Transverse colon (tissue), 4 donors: Measurements from ENCODE around the gene PGRMC1. TPM values are rescaled to one million over a fixed set of nuclear protein-coding genes. Genes with fewer than 3 reads are reported as not detected.

Experiments
- DNase-seq: peaks from one replicate; pipeline ENCODE4 v3.0.0-alpha.2; 2019
- H3K27ac ChIP-seq, 4 donors: fragments of 200-600 bp; sonication (generic); 2 replicates each; pipeline ENCODE4 v1.5.1; 2016 to 2018; ENCODE audit warnings: inconsistent platforms in 4 of 4
- H3K27me3 ChIP-seq: fragments of 200-600 bp; sonication (generic); 2 replicates; pipeline ENCODE4 v1.5.1; 2017; ENCODE audit warnings: inconsistent platforms
- H3K36me3 ChIP-seq, 4 donors: fragments of 200-600 bp; sonication (generic); 2 replicates each; pipeline ENCODE4 v1.5.1; 2017 to 2019; ENCODE audit warnings: inconsistent platforms in 4 of 4
- H3K4me1 ChIP-seq, 4 donors: fragments of 200-600 bp; sonication (generic); 2 replicates each; pipeline ENCODE4 v1.5.1; 2017 to 2020; ENCODE audit warnings: inconsistent platforms in 4 of 4
- H3K4me3 ChIP-seq, 4 donors: fragments of 200-600 bp; sonication (generic); 1 replicate in 1 of 4; 2 replicates in 3 of 4; pipeline versions ENCODE4 v1.5.1 to v1.6.1; 2017 to 2019; ENCODE audit warnings: inconsistent platforms in 4 of 4
- H3K9me3 ChIP-seq, 2 donors: fragments of 200-600 bp; sonication (generic); 2 replicates each; pipeline ENCODE4 v1.5.1; 2017 to 2019; ENCODE audit warnings: inconsistent platforms in 2 of 2
- EP300 ChIP-seq: sonication (generic); formaldehyde crosslinking; IDR thresholded peaks from one replicate; pipeline ENCODE4 v1.6.1; 2017; ENCODE audit warnings: antibody characterized with exemption, low read depth
- POLR2A ChIP-seq: fragments of 450-650 bp; IDR thresholded peaks from one replicate; pipeline ENCODE4 v1.6.1; 2016; ENCODE audit warnings: antibody characterized with exemption, mild to moderate bottlenecking, moderate library complexity
- POLR2AphosphoS5 ChIP-seq, 3 donors: sonication (generic); formaldehyde crosslinking; IDR thresholded peaks; one replicate each; pipeline ENCODE4 v1.6.1; 2016; ENCODE audit warnings: antibody characterized with exemption in 3 of 3
- WGBS, 2 donors: methylation state at CpG; one replicate each; pipeline ENCODE4 v1.1.5; 2018; ENCODE audit warnings: low coverage in 1 of 2; 5-methylcytosine and 5-hydroxymethylcytosine counted together
- in situ Hi-C, 4 donors: fragments of 200-750 bp; cut with MboI; loops; one replicate each; pipeline versions ENCODE4 v1.15.0 to v1.15.1; 2017; ENCODE audit warnings: low sequenced_read_pairs in 3 of 4, low pct_ligation_motif_present in 1 of 4, low pct_unique_long_range_greater_than_20kb in 1 of 4
- intact Hi-C: fragments of 100-400 bp; cut with DNase I; formaldehyde crosslinking; loops from one replicate; pipeline ENCODE4 v1.15.1; 2023; ENCODE audit warnings: low total_unique reads
- total RNA-seq, 4 donors: library from RNA; depleted of rRNA; stranded (reverse); fragments of >200 nt; gene quantifications; one replicate each; pipeline ENCODE4 v1.1.0, GENCODE V29; 2016
- TF ChIP-seq, protein P1 (sequence below), 5 experiments: fragments of 200-600 bp in 3 of 5; fragments of 450-650 bp in 2 of 5; sonication (generic) in 3 of 5; IDR thresholded peaks; 1 replicate in 2 of 5; 2 replicates in 3 of 5; pipeline ENCODE4 v1.5.1; 2016 to 2017; ENCODE audit warnings: antibody characterized with exemption in 5 of 5, inconsistent platforms in 3 of 5, mild to moderate bottlenecking in 2 of 5, moderate library complexity in 1 of 5

PGRMC1 gene
- total RNA-seq = 100 to 1,000 TPM in 2 of 4 donors, 10 to 100 TPM in 2; 96.7 to 213 (median 136) TPM

DNA sequence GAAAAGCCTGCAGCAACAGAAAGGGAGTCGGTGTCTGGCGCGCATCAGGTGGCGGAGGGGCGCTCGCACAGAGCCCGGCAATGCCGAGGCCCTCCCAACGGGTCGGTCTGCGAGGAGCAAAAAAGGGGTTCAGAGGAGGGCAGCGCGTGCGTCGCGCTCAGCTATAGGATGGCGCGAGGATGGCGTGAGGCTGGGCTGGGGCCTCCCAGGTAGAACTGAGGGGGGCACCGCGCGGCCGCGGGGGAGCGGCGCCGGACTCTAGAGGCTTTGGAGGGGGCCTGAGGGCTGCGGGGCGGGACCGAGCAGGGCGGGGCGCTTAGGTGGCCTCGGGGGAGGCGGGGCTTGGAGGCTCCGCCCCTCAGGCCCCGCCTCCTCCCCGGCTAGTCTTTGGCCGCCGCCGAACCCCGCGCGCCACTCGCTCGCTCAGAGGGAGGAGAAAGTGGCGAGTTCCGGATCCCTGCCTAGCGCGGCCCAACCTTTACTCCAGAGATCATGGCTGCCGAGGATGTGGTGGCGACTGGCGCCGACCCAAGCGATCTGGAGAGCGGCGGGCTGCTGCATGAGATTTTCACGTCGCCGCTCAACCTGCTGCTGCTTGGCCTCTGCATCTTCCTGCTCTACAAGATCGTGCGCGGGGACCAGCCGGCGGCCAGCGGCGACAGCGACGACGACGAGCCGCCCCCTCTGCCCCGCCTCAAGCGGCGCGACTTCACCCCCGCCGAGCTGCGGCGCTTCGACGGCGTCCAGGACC is at the start of gene PGRMC1:
Gene PGRMC1, plus strand, starts transcription at position 414 of the 751 bp plus-strand sequence. Its CDS starts 79 bp downstream, at position 493.
- intact Hi-C loops (no loop called here), in situ Hi-C loops (no loop called here)
- Histone ChIP-seq H3K9me3 (no peaks in the 10 kb centered on the region), H3K4me3 (peak within 1 kb of the TSS; percentile 58 to 86 (median 76)), H3K36me3 (no peaks in the 10 kb centered on the region), H3K27me3 (no peaks in the 10 kb centered on the region), H3K27ac (peak within 1 kb of the TSS; percentile 89 to 95 (median 92)), H3K4me1 (peaks cover 0 to 30% (median 11%) of the 10 kb centered on the region in 4 donors)
- peak; percentile 84 for DNase-seq
- TF ChIP-seq, protein P1, sequence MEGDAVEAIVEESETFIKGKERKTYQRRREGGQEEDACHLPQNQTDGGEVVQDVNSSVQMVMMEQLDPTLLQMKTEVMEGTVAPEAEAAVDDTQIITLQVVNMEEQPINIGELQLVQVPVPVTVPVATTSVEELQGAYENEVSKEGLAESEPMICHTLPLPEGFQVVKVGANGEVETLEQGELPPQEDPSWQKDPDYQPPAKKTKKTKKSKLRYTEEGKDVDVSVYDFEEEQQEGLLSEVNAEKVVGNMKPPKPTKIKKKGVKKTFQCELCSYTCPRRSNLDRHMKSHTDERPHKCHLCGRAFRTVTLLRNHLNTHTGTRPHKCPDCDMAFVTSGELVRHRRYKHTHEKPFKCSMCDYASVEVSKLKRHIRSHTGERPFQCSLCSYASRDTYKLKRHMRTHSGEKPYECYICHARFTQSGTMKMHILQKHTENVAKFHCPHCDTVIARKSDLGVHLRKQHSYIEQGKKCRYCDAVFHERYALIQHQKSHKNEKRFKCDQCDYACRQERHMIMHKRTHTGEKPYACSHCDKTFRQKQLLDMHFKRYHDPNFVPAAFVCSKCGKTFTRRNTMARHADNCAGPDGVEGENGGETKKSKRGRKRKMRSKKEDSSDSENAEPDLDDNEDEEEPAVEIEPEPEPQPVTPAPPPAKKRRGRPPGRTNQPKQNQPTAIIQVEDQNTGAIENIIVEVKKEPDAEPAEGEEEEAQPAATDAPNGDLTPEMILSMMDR (IDR thresholded peaks at IDR 0.05) = no peak
- TF ChIP-seq POLR2A = peak; percentile 91
- TF ChIP-seq EP300 = no peak
- peak; percentile 94 to 97 (median 97) for TF ChIP-seq POLR2AphosphoS5 (IDR thresholded peaks at IDR 0.05)
- WGBS, 2 donors = 0 to 54% methylated on average over 6 to 75 of the region's 82 CpGs

DNA sequence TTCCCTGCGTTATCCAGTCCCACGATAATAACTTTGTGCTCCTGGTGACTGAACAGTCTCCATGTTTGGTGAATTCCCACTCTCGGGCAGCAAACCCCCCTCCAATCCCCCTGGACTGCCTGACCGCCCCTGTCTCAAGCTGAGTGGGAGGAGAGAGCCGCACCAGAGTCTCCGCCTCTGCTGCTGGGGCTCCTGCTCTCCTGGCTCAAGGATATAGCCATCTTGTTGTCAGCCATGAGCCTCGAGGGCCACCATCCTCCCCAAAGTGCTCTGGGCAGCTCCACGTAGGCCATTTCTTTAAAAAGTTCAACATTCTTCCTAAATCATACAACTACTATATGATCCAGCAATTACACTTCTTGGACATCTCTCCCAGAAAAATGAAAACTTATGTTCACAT is 49.3 kb upstream of the PGRMC1 start:
- no peak for DNase-seq
- H3K9me3 ChIP-seq = no peaks in the 10 kb centered on the region
- 72 to 78% methylated on average over 2 to 8 of the region's 8 CpGs for WGBS, 2 donors
- no peak overlapping the region for H3K27ac ChIP-seq
- H3K36me3 ChIP-seq = no peaks in the 10 kb centered on the region
- no peaks in the 10 kb centered on the region for H3K27me3 ChIP-seq
- in situ Hi-C loops = no loop called here
- no peaks in the 10 kb centered on the region for H3K4me1 ChIP-seq
- intact Hi-C loops = no loop called here
- TF ChIP-seq POLR2AphosphoS5 (IDR thresholded peaks at IDR 0.05) (no peak), POLR2A (no peak), EP300 (no peak)
- TF ChIP-seq, protein P1 (IDR thresholded peaks at IDR 0.05) = no peak
- H3K4me3 ChIP-seq = no peak overlapping the region

DNA sequence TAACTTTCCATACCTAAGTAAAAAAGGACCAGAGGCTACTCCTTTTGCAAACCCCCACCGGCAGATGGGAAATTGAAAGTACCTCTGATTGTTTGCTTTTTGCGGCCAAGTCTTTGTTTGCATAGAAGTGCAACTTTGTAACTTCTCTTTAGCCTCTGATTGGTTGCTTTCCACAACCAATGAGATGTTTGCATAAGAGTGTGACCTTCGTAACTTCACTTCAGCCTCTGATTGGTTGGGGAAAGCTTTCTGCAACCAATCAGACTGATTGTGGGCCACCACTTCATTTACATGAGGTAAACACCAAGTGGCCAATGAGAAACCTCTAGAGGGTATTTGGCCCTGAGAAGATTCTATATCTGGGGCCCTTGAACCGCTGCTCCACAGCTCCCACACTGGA is 48.8 kb upstream of the PGRMC1 start:
- no peak for TF ChIP-seq POLR2AphosphoS5 (IDR thresholded peaks at IDR 0.05)
- TF ChIP-seq, protein P1 (IDR thresholded peaks at IDR 0.05) = no peak
- no peak for TF ChIP-seq EP300
- TF ChIP-seq POLR2A = no peak
- Histone ChIP-seq H3K9me3 (no peaks in the 10 kb centered on the region), H3K27me3 (no peaks in the 10 kb centered on the region), H3K36me3 (no peaks in the 10 kb centered on the region), H3K4me1 (no peaks in the 10 kb centered on the region), H3K4me3 (no peak overlapping the region), H3K27ac (no peak overlapping the region)
- DNase-seq = no peak
- in situ Hi-C loops (no loop called here), intact Hi-C loops (no loop called here)
- WGBS, 2 donors = 64% methylated on average over 4 of the region's 4 CpGs; no CpG with 5 or more reads in 1 of the 2 donors

GRCh38 chrX:119189115-119189514 is 47.0 kb upstream of the PGRMC1 start:
- H3K36me3 ChIP-seq = no peaks in the 10 kb centered on the region
- H3K4me1 ChIP-seq = no peaks in the 10 kb centered on the region
- H3K27ac ChIP-seq = no peak overlapping the region
- no peak for DNase-seq
- no peaks in the 10 kb centered on the region for H3K27me3 ChIP-seq
- in situ Hi-C loops = no loop called here
- TF ChIP-seq POLR2AphosphoS5 (IDR thresholded peaks at IDR 0.05) (no peak), EP300 (no peak), POLR2A (no peak)
- TF ChIP-seq, protein P1 (IDR thresholded peaks at IDR 0.05) = no peak
- H3K4me3 ChIP-seq = no peak overlapping the region
- WGBS, 2 donors = 94 to 100% methylated on average over 1 to 3 of the region's 3 CpGs
- intact Hi-C loops = no loop called here
- no peaks in the 10 kb centered on the region for H3K9me3 ChIP-seq
